Nephron (organoid): ENCODE measurements around the gene FUT3.

Experiments used
- H3K27ac Mint-ChIP-seq, 3 experiments: 2 replicates each; pipeline ENCODE4 v1.8.0; 2020; ENCODE audit warnings: mixed read lengths in 3 of 3, mild to moderate bottlenecking in 2 of 3, moderate library complexity in 1 of 3
- H3K27me3 Mint-ChIP-seq: 2 replicates; pipeline ENCODE4 v1.8.0; 2021; ENCODE audit warnings: low read depth, mild to moderate bottlenecking, moderate library complexity, mixed read lengths
- H3K36me3 Mint-ChIP-seq: 2 replicates; pipeline ENCODE4 v1.8.0; 2020; ENCODE audit warnings: low read depth, mixed read lengths
- H3K4me1 Mint-ChIP-seq: 2 replicates; pipeline ENCODE4 v1.8.0; 2020; ENCODE audit warnings: mixed read lengths
- H3K4me3 Mint-ChIP-seq, 3 experiments: 2 replicates each; pipeline ENCODE4 v1.8.0; 2020; ENCODE audit warnings: mild to moderate bottlenecking in 3 of 3, mixed read lengths in 3 of 3, moderate library complexity in 2 of 3
- H3K9me3 Mint-ChIP-seq: 2 replicates; pipeline ENCODE4 v1.8.0; 2020; ENCODE audit warnings: mixed read lengths
- CTCF ChIP-seq, 3 experiments: fragments of 200-600 bp; sonication (generic); IDR thresholded peaks; one replicate each; pipeline ENCODE4 v1.5.0; 2021; ENCODE audit warnings: antibody characterized with exemption in 3 of 3; ENCODE audit not compliant: unreplicated experiment in 3 of 3

The FUT3 gene

DNA sequence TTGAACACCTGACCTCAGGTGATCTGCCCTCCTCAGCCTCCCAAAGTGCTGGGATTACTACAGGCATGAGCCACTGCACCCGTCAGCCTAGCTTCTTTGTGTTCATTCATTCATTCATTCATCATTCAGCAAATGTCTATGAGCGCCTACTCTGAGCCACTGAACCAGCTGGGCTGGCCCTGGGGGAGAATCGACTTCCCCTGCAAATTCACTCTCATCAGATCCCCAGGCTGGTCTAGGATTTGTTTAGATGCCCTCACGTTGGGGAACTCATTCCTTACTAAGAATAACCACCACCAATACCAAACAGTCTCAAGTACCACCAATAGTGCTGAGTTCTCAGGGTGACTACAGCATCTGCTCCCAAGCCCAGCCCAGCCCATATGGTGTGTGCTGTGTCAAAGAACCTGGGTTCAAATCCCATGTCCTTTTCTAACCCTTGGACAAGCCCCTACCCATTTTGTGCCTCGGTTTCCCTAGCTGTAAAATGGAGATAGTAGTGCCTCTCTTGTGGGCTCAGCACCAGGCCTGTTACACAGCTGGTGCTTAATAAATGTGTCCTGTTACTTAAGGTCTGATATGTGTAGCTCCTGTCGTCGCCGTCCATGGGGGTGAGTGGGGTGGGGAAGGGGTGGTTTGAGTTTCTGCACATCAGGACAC lies 29.6 kb downstream of the FUT3 start:
- H3K9me3 Mint-ChIP-seq = no peaks in the 10 kb centered on the region
- no peak overlapping the region for H3K4me3 Mint-ChIP-seq
- H3K36me3 Mint-ChIP-seq = no peaks in the 10 kb centered on the region
- H3K27me3 Mint-ChIP-seq = peaks cover 11% of the 10 kb centered on the region
- TF ChIP-seq CTCF (IDR thresholded peaks at IDR 0.05; ENCODE audit: unreplicated experiment in 3 of 3) = no peak
- peaks cover under 1% of the 10 kb centered on the region for H3K4me1 Mint-ChIP-seq
- H3K27ac Mint-ChIP-seq = no peak overlapping the region

- Mint-ChIP-seq H3K4me1 (no peaks in the 10 kb centered on the region), H3K4me3 (no peak overlapping the region), H3K36me3 (no peaks in the 10 kb centered on the region), H3K9me3 (no peaks in the 10 kb centered on the region), H3K27ac (peak overlapping the region in 1 of 3 experiments; percentile 16), H3K27me3 (peaks cover 17% of the 10 kb centered on the region)
- TF ChIP-seq CTCF (IDR thresholded peaks at IDR 0.05; ENCODE audit: unreplicated experiment in 3 of 3) = no peak
Observed at GRCh38 chr19:5820785-5821184, 30.5 kb downstream of the FUT3 start.

DNA sequence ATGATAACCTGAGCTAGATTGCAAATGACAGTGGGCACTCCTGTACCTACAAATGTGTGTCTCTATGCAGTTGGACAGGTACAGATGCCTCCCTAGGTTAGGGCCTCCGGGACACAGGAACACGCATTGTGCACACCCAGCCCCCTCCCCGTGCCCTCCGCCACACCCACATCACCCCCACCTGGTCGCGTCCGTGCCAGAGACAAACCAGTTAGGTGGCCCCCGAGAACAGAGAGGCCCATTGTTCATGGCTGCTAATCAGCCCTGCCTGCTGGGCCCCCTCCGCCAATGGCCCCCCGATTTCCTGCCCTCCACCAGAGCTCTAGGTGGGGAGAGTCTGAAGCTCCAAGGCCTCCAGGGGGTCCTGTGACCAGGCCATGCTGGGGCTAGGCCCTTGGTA lies 32.7 kb downstream of the FUT3 start:
- Mint-ChIP-seq H3K9me3 (no peaks in the 10 kb centered on the region), H3K27me3 (peaks cover 21% of the 10 kb centered on the region), H3K4me3 (no peak overlapping the region), H3K36me3 (no peaks in the 10 kb centered on the region), H3K4me1 (no peaks in the 10 kb centered on the region), H3K27ac (no peak overlapping the region)
- no peak for TF ChIP-seq CTCF (IDR thresholded peaks at IDR 0.05; ENCODE audit: unreplicated experiment in 3 of 3)

GRCh38 chr19:5817218-5817617 lies 34.0 kb downstream of the FUT3 start:
- no peak overlapping the region for H3K27ac Mint-ChIP-seq
- no peaks in the 10 kb centered on the region for H3K4me1 Mint-ChIP-seq
- H3K4me3 Mint-ChIP-seq = no peak overlapping the region
- peaks cover 21% of the 10 kb centered on the region for H3K27me3 Mint-ChIP-seq
- H3K9me3 Mint-ChIP-seq = no peaks in the 10 kb centered on the region
- no peaks in the 10 kb centered on the region for H3K36me3 Mint-ChIP-seq
- TF ChIP-seq CTCF (IDR thresholded peaks at IDR 0.05; ENCODE audit: unreplicated experiment in 3 of 3) = no peak

- no peaks in the 10 kb centered on the region for H3K9me3 Mint-ChIP-seq
- H3K27ac Mint-ChIP-seq = no peak overlapping the region
- H3K27me3 Mint-ChIP-seq = peaks cover 21% of the 10 kb centered on the region
- H3K4me1 Mint-ChIP-seq = no peaks in the 10 kb centered on the region
- no peak for TF ChIP-seq CTCF (IDR thresholded peaks at IDR 0.05; ENCODE audit: unreplicated experiment in 3 of 3)
- H3K36me3 Mint-ChIP-seq = no peaks in the 10 kb centered on the region
- no peak overlapping the region for H3K4me3 Mint-ChIP-seq
Observed at GRCh38 chr19:5814852-5815246, 36.4 kb downstream of the FUT3 start.

GRCh38 chr19:5814123-5814851 lies 37.0 kb downstream of the FUT3 start:
- no peaks in the 10 kb centered on the region for H3K36me3 Mint-ChIP-seq
- no peaks in the 10 kb centered on the region for H3K9me3 Mint-ChIP-seq
- H3K27me3 Mint-ChIP-seq = peaks cover 21% of the 10 kb centered on the region
- no peaks in the 10 kb centered on the region for H3K4me1 Mint-ChIP-seq
- H3K4me3 Mint-ChIP-seq = no peak overlapping the region
- TF ChIP-seq CTCF (IDR thresholded peaks at IDR 0.05; ENCODE audit: unreplicated experiment in 3 of 3) = no peak
- no peak overlapping the region for H3K27ac Mint-ChIP-seq
